BLaER1 (cell line): Measurements from ENCODE around the gene NTM.

Experiments
- H3K27ac ChIP-seq: shearing (Covaris generic); formaldehyde crosslinking; 2 replicates; pipeline ENCODE4 v1.8.1; 2022
- H3K27me3 ChIP-seq: shearing (Covaris generic); formaldehyde crosslinking; 2 replicates; pipeline ENCODE4 v1.8.1; 2022
- H3K36me3 ChIP-seq: shearing (Covaris generic); formaldehyde crosslinking; 2 replicates; pipeline ENCODE4 v1.8.1; 2022
- H3K4me1 ChIP-seq: shearing (Covaris generic); formaldehyde crosslinking; 2 replicates; pipeline ENCODE4 v1.8.1; 2022
- H3K4me2 ChIP-seq: shearing (Covaris generic); formaldehyde crosslinking; 2 replicates; pipeline ENCODE4 v1.8.1; 2022
- H3K4me3 ChIP-seq: shearing (Covaris generic); formaldehyde crosslinking; 2 replicates; pipeline ENCODE4 v1.8.1; 2022
- H3K9ac ChIP-seq: shearing (Covaris generic); formaldehyde crosslinking; 2 replicates; pipeline ENCODE4 v1.8.1; 2022
- H3K9me3 ChIP-seq: shearing (Covaris generic); formaldehyde crosslinking; 2 replicates; pipeline ENCODE4 v1.8.1; 2022
- H4K20me1 ChIP-seq: shearing (Covaris generic); formaldehyde crosslinking; 2 replicates; pipeline ENCODE4 v1.8.1; 2022
- Cebpa-rat ChIP-seq: shearing (Covaris generic); IDR thresholded peaks from 2 replicates; pipeline ENCODE4 v1.8.1; 2022

NTM gene

DNA sequence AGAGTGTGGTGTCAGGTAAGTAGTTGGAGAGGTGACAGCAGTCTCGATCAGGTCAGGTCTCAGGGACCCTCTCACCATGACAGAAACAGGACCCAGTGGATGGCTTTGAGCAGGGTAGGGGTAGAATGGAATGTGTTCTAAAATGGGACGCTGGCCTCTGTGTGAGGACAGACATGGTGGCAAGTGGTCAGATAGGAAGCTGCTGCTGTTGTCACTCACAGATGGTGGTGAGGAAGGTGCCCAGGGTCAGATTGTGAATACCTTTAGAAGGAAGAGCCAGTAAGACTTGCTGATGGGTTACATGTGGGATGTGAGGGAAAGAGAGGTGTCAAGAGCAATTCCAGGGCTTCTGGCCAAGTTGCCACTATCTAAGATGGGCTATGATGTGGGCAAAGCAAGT, 596.3 kb downstream of the NTM start:
- no peaks in the 10 kb centered on the region for H3K9me3 ChIP-seq
- H3K4me1 ChIP-seq = peaks cover 9% of the 10 kb centered on the region
- no peak overlapping the region for H3K27ac ChIP-seq
- no peak overlapping the region for H3K9ac ChIP-seq
- no peaks in the 10 kb centered on the region for H3K27me3 ChIP-seq
- no peak for TF ChIP-seq Cebpa-rat
- no peaks in the 10 kb centered on the region for H3K36me3 ChIP-seq
- H4K20me1 ChIP-seq = no peaks in the 10 kb centered on the region
- no peak overlapping the region for H3K4me2 ChIP-seq
- H3K4me3 ChIP-seq = no peak overlapping the region

DNA sequence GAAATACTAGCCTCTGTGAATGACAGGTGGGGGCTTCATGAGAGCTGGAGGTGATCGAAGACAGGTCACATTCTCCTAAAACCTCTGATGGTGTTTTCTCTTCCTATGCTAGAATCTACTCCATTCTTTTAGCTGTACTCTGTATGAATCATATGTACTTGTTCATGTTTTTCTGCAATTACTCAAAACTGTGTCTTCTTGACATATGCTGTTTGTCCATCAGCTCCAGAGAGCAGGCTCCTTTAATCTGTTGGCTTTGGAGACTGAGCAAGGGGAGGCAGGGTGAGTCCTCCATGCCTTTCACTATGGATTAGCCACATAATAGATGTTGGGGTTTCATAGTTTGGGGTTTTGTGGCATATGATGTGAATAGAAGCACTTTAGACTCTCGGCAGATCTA, 598.8 kb downstream of the NTM start:
- H3K36me3 ChIP-seq = no peaks in the 10 kb centered on the region
- H4K20me1 ChIP-seq = no peaks in the 10 kb centered on the region
- no peak overlapping the region for H3K4me3 ChIP-seq
- TF ChIP-seq Cebpa-rat = no peak
- no peaks in the 10 kb centered on the region for H3K27me3 ChIP-seq
- no peak overlapping the region for H3K4me2 ChIP-seq
- peaks cover 9% of the 10 kb centered on the region for H3K4me1 ChIP-seq
- H3K9ac ChIP-seq = no peak overlapping the region
- no peak overlapping the region for H3K27ac ChIP-seq
- no peaks in the 10 kb centered on the region for H3K9me3 ChIP-seq

DNA sequence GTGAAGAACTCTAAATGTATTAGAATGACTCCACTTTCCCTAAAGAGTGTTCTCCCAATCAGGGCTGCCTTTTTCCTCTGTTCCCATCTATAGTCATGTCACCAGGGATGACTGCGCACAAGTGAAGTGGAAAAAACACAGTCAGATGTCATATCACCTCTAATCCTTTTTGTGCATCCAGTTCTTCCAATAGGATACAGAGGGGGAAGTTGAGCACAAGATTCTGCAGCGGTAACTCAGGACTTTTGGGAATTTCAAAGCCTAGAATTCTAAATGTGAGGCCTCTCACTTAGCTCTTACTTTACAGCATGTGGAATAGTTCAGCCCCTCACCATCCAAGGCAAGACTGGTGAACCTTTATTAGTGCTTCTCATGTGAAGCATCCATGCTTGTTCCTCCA, 602.6 kb downstream of the NTM start:
- Histone ChIP-seq H3K4me3 (no peak overlapping the region), H3K4me1 (no peaks in the 10 kb centered on the region), H4K20me1 (no peaks in the 10 kb centered on the region), H3K9me3 (no peaks in the 10 kb centered on the region), H3K4me2 (no peak overlapping the region), H3K27ac (no peak overlapping the region), H3K9ac (no peak overlapping the region), H3K36me3 (no peaks in the 10 kb centered on the region), H3K27me3 (no peaks in the 10 kb centered on the region)
- TF ChIP-seq Cebpa-rat = no peak

DNA sequence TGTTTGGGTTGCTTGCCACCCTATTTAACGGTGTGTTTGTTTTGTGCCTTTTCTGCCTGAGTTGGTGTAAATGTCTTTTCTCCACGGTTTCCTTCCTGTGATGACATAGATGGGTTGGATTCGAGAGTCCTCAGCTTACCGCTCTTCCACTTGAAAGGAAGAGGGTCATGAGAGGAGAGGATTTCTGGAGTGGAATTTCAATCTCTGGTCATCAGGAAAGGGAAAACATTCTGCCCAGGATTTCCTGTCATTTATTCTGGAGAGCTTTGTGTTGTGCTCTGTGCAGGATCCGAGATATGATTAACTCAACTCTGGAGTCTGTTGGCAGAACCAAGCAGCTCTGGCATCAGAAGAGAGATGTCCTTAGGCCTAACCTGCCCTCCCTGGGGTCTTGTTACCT, 605.2 kb downstream of the NTM start:
- no peaks in the 10 kb centered on the region for H4K20me1 ChIP-seq
- H3K27me3 ChIP-seq = no peaks in the 10 kb centered on the region
- H3K4me3 ChIP-seq = no peak overlapping the region
- no peak for TF ChIP-seq Cebpa-rat
- H3K4me2 ChIP-seq = no peak overlapping the region
- H3K9me3 ChIP-seq = no peaks in the 10 kb centered on the region
- no peaks in the 10 kb centered on the region for H3K36me3 ChIP-seq
- no peak overlapping the region for H3K9ac ChIP-seq
- H3K27ac ChIP-seq = no peak overlapping the region
- no peaks in the 10 kb centered on the region for H3K4me1 ChIP-seq

DNA sequence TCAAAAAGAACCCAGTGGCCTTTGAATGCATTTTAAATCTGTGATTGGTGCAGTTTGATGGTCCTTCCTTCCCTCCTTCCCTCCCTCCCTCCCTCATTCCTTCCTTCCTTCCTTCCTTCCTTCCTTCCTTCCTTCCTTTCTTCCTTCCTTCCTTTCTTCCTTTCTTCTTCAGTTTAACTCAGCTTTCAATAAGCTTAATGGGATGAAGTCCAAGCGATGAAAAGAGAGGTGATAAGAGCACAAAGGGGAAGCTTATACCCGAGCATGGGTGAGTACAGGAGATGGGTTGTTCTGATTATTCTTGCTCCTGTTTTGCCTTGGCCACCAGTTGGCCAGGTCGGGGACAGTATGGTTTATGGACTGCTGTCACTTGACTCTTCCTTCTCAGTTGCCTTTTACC, 605.6 kb downstream of the NTM start:
- H3K4me3 ChIP-seq = no peak overlapping the region
- no peak for TF ChIP-seq Cebpa-rat
- H3K27ac ChIP-seq = no peak overlapping the region
- no peaks in the 10 kb centered on the region for H3K27me3 ChIP-seq
- no peaks in the 10 kb centered on the region for H4K20me1 ChIP-seq
- no peaks in the 10 kb centered on the region for H3K9me3 ChIP-seq
- H3K9ac ChIP-seq = no peak overlapping the region
- H3K4me2 ChIP-seq = no peak overlapping the region
- H3K4me1 ChIP-seq = no peaks in the 10 kb centered on the region
- no peaks in the 10 kb centered on the region for H3K36me3 ChIP-seq

DNA sequence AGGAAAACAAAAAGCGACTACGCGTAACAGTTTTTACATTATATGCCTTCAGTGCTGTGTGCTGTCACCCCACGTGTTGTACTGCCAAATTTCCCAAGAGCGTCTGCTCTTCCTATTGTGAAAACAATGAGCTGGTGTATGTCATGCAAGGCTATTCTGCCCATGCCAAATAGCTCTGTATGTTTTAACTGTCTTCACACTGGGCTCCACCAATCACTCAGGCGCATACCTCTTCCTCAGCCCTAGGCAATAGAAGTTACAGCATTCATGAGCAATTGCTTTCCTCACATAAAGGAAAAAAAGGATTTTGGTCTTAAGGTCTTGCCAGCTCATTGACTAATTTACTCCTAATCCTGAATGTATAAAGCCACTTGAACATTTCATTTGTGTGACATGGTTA, 606.8 kb downstream of the NTM start:
- Histone ChIP-seq H3K4me2 (no peak overlapping the region), H3K36me3 (no peaks in the 10 kb centered on the region), H3K27ac (no peak overlapping the region), H3K9ac (no peak overlapping the region), H3K9me3 (no peaks in the 10 kb centered on the region), H3K4me3 (no peak overlapping the region), H3K4me1 (no peaks in the 10 kb centered on the region), H3K27me3 (no peaks in the 10 kb centered on the region), H4K20me1 (no peaks in the 10 kb centered on the region)
- TF ChIP-seq Cebpa-rat = no peak

DNA sequence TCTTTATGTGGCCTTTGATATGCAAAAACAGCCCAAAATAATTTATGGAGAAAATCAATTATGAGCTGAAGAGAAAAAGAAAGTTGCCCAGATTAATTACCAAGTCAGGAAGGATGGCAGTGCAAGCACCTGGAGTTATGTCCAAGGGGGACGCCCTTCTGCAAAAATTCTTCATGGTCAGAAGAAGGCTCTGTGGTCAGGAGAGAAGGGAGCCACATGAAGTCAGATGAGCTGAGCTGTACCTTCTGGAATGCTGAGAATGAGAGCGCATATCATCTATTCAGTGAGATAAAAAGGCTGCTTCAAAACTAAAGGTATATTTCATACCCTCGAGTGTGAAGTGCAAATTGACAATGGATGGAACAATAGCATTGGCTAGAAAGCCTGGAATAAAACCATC, 607.4 kb downstream of the NTM start:
- Histone ChIP-seq H3K4me1 (no peaks in the 10 kb centered on the region), H3K4me2 (no peak overlapping the region), H4K20me1 (no peaks in the 10 kb centered on the region), H3K9me3 (no peaks in the 10 kb centered on the region), H3K27me3 (no peaks in the 10 kb centered on the region), H3K9ac (no peak overlapping the region), H3K27ac (no peak overlapping the region), H3K4me3 (no peak overlapping the region), H3K36me3 (no peaks in the 10 kb centered on the region)
- TF ChIP-seq Cebpa-rat = no peak

DNA sequence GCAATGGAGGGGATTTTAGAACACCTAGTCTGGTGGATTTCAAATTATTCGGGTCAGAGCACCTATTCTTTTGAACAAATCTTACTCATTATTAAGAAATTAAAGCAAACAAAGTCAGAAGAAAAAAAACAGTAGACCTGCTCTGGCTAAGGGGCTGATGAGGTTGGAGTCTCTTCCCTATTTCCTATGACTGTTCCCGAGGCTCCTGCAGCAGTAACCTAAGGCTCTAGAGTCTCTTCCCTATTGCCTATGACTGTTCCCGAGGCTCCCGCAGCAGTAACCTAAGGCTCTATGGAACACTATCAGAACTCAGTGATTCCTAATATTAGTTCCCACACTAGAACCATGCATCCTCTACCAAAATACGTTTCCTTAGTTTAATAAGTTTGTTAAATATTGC, 607.9 kb downstream of the NTM start:
- H3K4me2 ChIP-seq = no peak overlapping the region
- H3K9me3 ChIP-seq = no peaks in the 10 kb centered on the region
- no peaks in the 10 kb centered on the region for H3K36me3 ChIP-seq
- no peak overlapping the region for H3K4me3 ChIP-seq
- H4K20me1 ChIP-seq = no peaks in the 10 kb centered on the region
- no peaks in the 10 kb centered on the region for H3K4me1 ChIP-seq
- H3K27me3 ChIP-seq = no peaks in the 10 kb centered on the region
- no peak overlapping the region for H3K27ac ChIP-seq
- no peak overlapping the region for H3K9ac ChIP-seq
- TF ChIP-seq Cebpa-rat = no peak

DNA sequence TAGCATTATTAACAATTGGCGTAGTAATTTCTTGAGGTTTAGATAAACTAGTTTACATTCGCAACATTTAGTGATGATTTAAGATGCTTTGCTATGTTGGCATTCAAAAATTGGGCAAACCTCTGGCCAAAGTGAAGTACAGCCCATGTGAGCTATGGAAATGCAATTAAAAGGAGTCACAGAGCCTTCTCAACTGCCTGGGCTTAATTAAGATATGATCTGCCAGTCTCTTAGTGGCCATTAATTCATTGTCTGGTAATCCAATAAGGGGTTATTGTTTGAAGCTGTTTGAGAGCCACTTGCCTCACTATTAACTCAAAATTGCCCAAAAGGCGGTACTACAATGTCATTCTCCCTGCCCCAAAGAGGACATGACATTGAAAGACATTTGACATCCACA, 608.9 kb downstream of the NTM start:
- no peak for TF ChIP-seq Cebpa-rat
- Histone ChIP-seq H4K20me1 (no peaks in the 10 kb centered on the region), H3K27ac (no peak overlapping the region), H3K4me1 (no peaks in the 10 kb centered on the region), H3K4me2 (no peak overlapping the region), H3K27me3 (no peaks in the 10 kb centered on the region), H3K9me3 (no peaks in the 10 kb centered on the region), H3K36me3 (no peaks in the 10 kb centered on the region), H3K4me3 (no peak overlapping the region), H3K9ac (no peak overlapping the region)

DNA sequence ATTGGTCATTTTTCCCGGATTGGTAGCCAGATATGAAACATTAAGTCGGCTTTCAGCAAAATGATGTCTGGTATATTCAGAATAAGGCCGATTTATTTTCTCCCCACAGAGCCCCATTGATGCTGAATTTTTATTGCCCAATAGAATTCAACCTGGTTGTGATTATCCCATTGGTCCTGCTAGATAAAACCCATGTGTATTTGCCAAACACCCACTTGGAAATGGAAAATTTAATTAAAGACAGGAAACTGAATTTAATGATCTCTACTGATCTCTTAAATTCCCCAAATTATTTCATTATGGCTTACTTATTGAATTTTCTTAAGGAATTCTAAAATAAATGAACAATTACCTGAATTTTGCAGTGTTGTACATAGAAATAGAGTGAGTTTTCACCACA, 609.8 kb downstream of the NTM start:
- no peaks in the 10 kb centered on the region for H3K4me1 ChIP-seq
- no peaks in the 10 kb centered on the region for H4K20me1 ChIP-seq
- no peaks in the 10 kb centered on the region for H3K36me3 ChIP-seq
- no peak overlapping the region for H3K9ac ChIP-seq
- H3K9me3 ChIP-seq = no peaks in the 10 kb centered on the region
- H3K27me3 ChIP-seq = no peaks in the 10 kb centered on the region
- no peak overlapping the region for H3K27ac ChIP-seq
- no peak overlapping the region for H3K4me3 ChIP-seq
- TF ChIP-seq Cebpa-rat = no peak
- no peak overlapping the region for H3K4me2 ChIP-seq

DNA sequence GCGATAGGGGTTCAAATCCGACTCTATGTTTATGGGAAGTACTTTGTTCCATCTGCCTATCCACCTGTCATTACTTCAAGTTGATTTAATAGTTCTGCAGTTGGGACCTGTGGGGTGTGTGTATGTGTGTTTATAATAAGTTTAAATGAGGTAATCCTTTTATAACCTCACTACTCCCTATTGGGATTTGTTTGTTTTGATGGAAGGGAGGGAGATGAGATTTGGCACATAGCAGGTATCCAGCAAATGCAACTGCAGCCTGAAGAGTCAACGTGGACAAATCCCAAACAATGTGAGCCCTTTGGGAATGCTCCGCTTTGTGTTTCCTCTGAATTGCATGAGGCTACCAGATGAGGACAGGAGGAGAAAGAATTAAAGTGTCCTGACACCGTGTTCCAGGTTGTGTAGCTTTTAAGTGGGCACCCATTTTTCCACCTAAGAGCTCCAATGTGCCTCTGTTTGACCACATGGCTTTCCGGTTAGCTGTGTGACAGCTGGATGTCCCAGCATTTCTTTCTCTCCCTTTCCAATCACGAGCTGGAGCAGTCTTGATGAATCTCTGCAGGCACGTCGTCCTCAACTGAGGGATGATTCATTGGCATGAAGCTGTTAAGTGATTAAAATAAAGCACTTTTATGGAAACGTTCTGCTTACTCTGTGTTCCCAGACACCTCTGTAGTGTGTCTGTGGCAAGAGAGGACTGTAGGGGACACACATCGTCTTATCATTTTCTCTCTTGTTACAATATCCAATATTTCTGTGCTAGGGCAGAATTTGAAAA, 610.7 kb downstream of the NTM start:
- no peak overlapping the region for H3K4me3 ChIP-seq
- no peak for TF ChIP-seq Cebpa-rat
- no peak overlapping the region for H3K27ac ChIP-seq
- H3K4me2 ChIP-seq = no peak overlapping the region
- H3K36me3 ChIP-seq = no peaks in the 10 kb centered on the region
- no peaks in the 10 kb centered on the region for H3K27me3 ChIP-seq
- no peaks in the 10 kb centered on the region for H4K20me1 ChIP-seq
- H3K9me3 ChIP-seq = no peaks in the 10 kb centered on the region
- no peak overlapping the region for H3K9ac ChIP-seq
- H3K4me1 ChIP-seq = no peaks in the 10 kb centered on the region
